HK-2 (cell line): ENCODE results near the gene TUBD1.
"Not testable (repeated sequence)": the region's sequence is repeated elsewhere in the genome, so short reads cannot be mapped to it uniquely, and the experiment has no call there.

ENCODE experiments used
- DNase-seq: peaks from one replicate; pipeline ENCODE4 v3.0.0-alpha.2; 2018; ENCODE audit not compliant: unreplicated experiment

Gene TUBD1

DNA sequence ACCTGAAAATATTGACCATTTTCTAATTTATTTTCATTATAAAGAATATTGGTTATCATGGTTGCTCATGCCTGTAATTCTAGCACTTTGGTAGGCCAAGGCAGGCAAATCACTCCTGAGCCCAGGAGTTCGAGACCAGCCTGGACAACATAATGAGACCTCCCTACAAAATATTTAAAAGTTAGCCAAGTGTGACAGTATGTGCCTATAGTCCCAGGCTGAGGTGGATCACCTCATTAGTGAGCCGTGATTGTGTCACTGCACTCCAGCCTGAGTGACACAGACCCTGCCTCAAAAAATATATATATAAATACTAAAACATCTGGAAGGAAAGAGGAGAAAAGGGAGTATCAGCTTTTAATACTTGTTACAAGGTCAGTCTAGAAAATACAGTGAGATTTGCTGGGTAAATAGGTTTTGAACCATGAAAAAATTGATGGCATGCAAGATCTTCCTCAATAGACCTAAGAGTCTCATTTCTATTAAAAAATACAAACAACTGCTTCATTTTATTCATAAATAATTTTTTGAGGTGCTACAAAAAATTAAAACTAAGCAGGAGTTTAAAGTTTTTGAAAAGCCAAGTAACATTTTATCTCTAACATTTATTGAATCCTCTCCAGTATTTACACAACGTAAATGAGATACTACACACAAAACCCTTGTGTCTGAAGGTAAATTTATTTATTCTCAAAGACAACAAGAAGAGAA, 47.7 kb downstream of the TUBD1 start:
- DNase-seq: peak; percentile 64

- peak; percentile 95 for DNase-seq
Measured at GRCh38 chr17:59842901-59843652, 49.7 kb downstream of the TUBD1 start.

GRCh38 chr17:59841882-59842263, 50.9 kb downstream of the TUBD1 start:
- not testable (repeated sequence) for DNase-seq

DNA sequence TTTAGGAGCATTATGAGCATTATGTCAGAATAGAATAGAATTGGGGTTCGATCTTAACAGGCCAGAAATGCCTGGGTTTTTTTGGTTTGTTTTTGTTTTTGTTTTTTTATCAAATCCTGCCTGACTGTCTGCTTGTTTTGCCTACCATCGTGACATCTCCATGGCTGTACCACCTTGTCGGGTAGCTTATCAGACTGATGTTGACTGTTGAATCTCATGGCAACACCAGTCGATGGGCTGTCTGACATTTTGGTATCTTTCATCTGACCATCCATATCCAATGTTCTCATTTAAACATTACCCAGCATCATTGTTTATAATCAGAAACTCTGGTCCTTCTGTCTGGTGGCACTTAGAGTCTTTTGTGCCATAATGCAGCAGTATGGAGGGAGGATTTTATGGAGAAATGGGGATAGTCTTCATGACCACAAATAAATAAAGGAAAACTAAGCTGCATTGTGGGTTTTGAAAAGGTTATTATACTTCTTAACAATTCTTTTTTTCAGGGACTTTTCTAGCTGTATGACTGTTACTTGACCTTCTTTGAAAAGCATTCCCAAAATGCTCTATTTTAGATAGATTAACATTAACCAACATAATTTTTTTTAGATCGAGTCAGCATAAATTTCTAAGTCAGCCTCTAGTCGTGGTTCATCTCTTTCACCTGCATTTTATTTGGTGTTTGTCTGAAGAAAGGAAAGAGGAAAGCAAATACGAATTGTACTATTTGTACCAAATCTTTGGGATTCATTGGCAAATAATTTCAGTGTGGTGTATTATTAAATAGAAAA, 51.5 kb downstream of the TUBD1 start:
- peak; percentile 40 for DNase-seq

- DNase-seq: peak; percentile 26
Measured at GRCh38 chr17:59840329-59841090, 52.2 kb downstream of the TUBD1 start.

DNA sequence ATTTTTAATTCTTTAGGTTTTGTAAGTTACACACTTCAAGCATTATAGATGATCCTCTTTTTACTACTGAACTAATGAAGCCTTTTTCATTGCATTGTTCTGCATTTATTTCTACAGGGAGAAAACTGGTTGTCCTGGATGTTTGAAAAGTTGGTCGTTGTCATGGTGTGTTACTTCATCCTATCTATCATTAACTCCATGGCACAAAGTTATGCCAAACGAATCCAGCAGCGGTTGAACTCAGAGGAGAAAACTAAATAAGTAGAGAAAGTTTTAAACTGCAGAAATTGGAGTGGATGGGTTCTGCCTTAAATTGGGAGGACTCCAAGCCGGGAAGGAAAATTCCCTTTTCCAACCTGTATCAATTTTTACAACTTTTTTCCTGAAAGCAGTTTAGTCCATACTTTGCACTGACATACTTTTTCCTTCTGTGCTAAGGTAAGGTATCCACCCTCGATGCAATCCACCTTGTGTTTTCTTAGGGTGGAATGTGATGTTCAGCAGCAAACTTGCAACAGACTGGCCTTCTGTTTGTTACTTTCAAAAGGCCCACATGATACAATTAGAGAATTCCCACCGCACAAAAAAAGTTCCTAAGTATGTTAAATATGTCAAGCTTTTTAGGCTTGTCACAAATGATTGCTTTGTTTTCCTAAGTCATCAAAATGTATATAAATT, 53.0 kb downstream of the TUBD1 start:
- DNase-seq: peak; percentile 21

- peak; percentile 34 for DNase-seq
Measured at GRCh38 chr17:59838052-59838916, 54.5 kb downstream of the TUBD1 start.

- DNase-seq: peak; percentile 69
Measured at GRCh38 chr17:59837308-59838051, 55.3 kb downstream of the TUBD1 start.

DNA sequence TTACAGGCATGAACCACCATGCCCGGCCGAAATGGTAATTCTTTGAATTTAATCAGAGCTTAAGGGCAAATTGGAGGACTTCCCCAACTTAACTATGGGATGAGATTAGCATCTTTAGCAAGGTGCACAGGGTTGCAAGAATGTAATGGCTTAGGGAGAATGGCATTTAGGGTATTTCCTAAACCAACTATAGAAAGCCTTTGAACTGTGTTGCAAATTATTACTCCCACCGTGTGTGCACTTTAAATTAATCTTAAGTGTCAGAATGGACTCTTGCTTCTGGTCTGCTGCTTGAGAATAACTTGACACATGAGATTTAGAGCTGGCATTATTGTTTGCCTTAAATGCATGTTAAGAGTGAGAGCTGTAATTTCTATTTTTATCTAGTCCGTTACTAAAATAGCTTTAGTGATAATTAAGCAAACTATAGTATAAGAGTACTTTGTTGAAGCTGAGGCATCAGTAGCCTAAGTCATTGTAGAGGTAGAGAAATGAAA, 59.8 kb downstream of the TUBD1 start:
- no peak for DNase-seq

DNA sequence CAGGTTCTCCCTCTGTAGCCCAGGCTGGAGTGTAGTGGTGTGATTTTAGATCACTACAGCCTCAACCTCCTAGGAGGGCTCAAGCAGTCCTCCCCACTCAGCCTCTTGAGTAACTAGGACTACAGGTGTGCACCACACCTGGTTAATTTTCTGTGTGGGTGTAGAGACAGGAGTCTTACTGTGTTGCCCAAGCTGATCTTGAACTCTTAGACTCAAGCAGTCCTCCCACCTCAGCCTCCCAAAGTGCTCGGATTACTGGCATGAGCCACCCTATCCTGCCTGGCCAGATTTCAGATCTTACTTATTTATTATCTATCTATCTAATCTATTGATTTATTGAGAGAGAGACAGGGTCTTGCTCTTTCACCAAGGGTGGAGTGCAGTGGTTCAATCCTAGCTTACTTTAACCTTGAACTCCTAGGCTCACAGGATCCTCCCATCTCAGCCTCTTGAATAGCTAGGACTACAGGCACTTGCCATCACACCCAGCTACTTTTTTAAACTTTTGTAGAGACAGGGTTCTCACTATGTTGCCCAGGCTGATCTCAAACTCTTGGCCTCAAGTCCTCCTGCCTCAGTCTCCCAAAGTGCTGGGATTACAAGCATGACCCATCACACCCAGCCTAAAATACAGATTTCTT, 61.8 kb downstream of the TUBD1 start:
- no peak for DNase-seq

DNA sequence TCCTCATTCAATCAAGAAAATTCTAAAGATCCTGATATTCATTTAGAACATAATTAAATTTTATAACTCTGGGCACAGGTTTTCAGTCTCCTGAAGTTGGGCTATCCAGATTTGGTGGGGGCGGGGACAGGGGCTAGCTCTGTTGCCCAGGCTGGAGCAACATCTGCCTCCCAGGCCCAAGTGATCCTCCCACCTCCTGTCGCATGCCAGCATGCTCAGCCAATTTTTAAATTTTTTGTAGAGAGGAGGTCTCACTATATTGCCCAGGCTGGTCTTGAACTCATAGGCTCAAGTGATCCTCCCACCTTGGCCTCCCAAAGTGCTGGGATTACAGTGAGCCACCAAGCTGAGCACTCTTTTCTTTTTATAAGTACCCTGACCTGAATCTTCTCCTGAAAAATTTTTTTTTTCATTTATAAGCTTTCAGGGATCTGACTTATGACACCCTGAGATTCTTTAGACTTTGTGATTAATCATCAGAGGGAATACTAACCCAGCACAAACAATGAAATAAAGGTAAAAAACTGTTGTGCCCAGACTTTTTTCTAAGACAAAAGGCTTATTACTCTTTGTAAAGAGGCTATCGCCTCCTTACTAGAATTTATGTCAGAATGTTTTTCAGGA, 62.6 kb downstream of the TUBD1 start:
- peak; percentile 65 for DNase-seq

GRCh38 chr17:59829217-59830006, 63.3 kb downstream of the TUBD1 start:
- DNase-seq: peak; percentile 55

DNA sequence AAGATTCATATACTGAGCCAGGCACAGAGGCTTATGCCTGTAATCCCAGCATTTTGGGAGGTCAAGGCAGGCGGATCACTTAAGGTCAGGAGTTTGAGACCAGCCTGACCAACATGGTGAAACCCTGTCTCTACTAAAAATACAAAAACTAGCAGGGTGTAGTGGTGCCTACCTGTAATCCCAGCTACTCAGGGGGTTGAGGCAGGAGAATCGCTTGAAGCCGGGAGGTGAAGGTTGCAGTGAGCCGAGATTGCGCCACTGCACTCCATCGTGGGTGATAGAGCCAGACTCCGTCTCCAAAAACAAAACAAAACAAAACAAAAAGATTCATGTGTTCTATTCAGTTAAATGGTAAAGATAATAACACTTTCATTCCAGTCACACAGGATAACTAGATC, 63.9 kb downstream of the TUBD1 start:
- DNase-seq: peak; percentile 41

DNA sequence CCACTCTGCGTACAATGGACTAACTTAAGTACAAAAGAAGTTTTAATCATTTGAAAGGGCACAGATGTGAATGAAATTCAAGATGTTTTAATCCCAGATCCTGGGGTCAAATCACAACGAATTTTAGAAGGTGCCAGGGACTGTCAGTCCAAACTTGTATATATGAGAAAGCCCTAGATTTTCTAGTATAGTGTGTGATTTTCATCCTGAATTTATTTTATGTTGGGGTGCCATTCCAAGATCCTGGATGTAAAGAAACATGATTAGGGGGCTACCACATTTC, 64.3 kb downstream of the TUBD1 start:
- no peak for DNase-seq

GRCh38 chr17:59827721-59828477, 64.8 kb downstream of the TUBD1 start:
- peak; percentile 36 for DNase-seq

- no peak for DNase-seq
Measured at GRCh38 chr17:59826706-59827453, 65.9 kb downstream of the TUBD1 start.
